H1 (cell line): ENCODE results near the gene ISY1. TPM values are rescaled to one million over a fixed set of nuclear protein-coding genes. Genes with fewer than 3 reads are reported as not detected.

ENCODE experiments used
- CTCF ChIA-PET: fragments of 300-600 bp; sonication (Branson Sonifier 250); formaldehyde crosslinking; loops from one replicate; lab custom pipeline; 2021; ENCODE audit not compliant: partially characterized antibody; lab: Charles Lee
- POLR2A ChIA-PET: fragments of 300-600 bp; sonication (Branson Sonifier 250); formaldehyde crosslinking; loops from one replicate; lab custom pipeline; 2021; ENCODE audit warnings: inconsistent platforms; ENCODE audit not compliant: partially characterized antibody; lab: Charles Lee
- DNase-seq, 2 experiments: peaks; one replicate each; pipeline versions ENCODE4 v3.0.0 to v3.0.0-alpha.2; 2010 to 2022; ENCODE audit warnings: low spot score in 2 of 2, low read depth in 1 of 2, mixed read lengths in 1 of 2
- FAIRE-seq: peaks from 2 replicates; lab custom pipeline; 2011; peaks lifted over from hg19 to GRCh38; lab: Jason Lieb, UNC
- H2AFZ ChIP-seq: 2 replicates; pipeline ENCODE4 v1.8.1; 2012; ENCODE audit warnings: low read length, inconsistent platforms
- H2AK5ac ChIP-seq: 2 replicates; pipeline ENCODE4 v1.6.1; 2013; ENCODE audit warnings: low read depth, low read length
- H2BK120ac ChIP-seq: replicated peaks from 2 replicates; pipeline ENCODE3; 2013; ENCODE audit warnings: low read depth, low read length, inconsistent platforms
- H2BK12ac ChIP-seq: 2 replicates; pipeline ENCODE4 v1.6.1; 2013; ENCODE audit warnings: low read depth, low read length
- H2BK15ac ChIP-seq: 2 replicates; pipeline ENCODE4 v1.6.1; 2013; ENCODE audit warnings: low read length
- H2BK20ac ChIP-seq: 2 replicates; pipeline ENCODE4 v1.6.1; 2013; ENCODE audit warnings: low read length
- H2BK5ac ChIP-seq: 2 replicates; pipeline ENCODE4 v1.6.1; 2013; ENCODE audit warnings: low read depth, low read length
- H3K14ac ChIP-seq: 2 replicates; pipeline ENCODE4 v1.6.1; 2013; ENCODE audit warnings: inconsistent platforms; ENCODE audit not compliant: insufficient read length
- H3K18ac ChIP-seq: 2 replicates; pipeline ENCODE4 v1.6.1; 2013; ENCODE audit warnings: low read length; ENCODE audit errors: extremely low read depth
- H3K23ac ChIP-seq: 2 replicates; pipeline ENCODE4 v1.6.1; 2013; ENCODE audit warnings: inconsistent platforms; ENCODE audit not compliant: insufficient read length
- H3K23me2 ChIP-seq: 2 replicates; pipeline ENCODE4 v1.6.1; 2013; ENCODE audit warnings: low read depth, low read length
- H3K27ac ChIP-seq: 2 replicates; pipeline ENCODE4 v1.6.1; 2011; ENCODE audit warnings: low read depth, low read length, inconsistent platforms
- H3K27me3 ChIP-seq, 4 experiments: replicated peaks in 1 of 4; 1 replicate in 1 of 4; 2 replicates in 3 of 4; pipeline versions ENCODE4 v1.6.1 to v1.8.1; 2011 to 2013; ENCODE audit warnings: low read length in 3 of 4, mild to moderate bottlenecking in 3 of 4, inconsistent platforms in 2 of 4, mixed read lengths in 2 of 4, moderate library complexity in 1 of 4; ENCODE audit not compliant: control insufficient read depth in 3 of 4, insufficient read depth in 3 of 4; ENCODE audit errors: extremely low read depth in 1 of 4
- H3K36me3 ChIP-seq, 4 experiments: 2 replicates each; pipeline versions ENCODE4 v1.6.1 to v1.8.1; 2011 to 2013; ENCODE audit warnings: mild to moderate bottlenecking in 4 of 4, low read length in 3 of 4, moderate library complexity in 2 of 4, control low read depth in 1 of 4, inconsistent platforms in 1 of 4; ENCODE audit not compliant: insufficient read depth in 4 of 4, control insufficient read depth in 2 of 4
- H3K4ac ChIP-seq: replicated peaks from 2 replicates; pipeline ENCODE3; 2013; ENCODE audit warnings: low read length, low read depth, mixed read lengths, inconsistent platforms; ENCODE audit not compliant: insufficient read length
- H3K4me1 ChIP-seq, 4 experiments: replicated peaks in 1 of 4; 1 replicate in 1 of 4; 2 replicates in 3 of 4; pipeline versions ENCODE4 v1.6.1 to v1.8.1; 2011 to 2013; ENCODE audit warnings: low read length in 3 of 4, inconsistent platforms in 2 of 4, mixed read lengths in 1 of 4; ENCODE audit not compliant: insufficient read depth in 4 of 4, control insufficient read depth in 3 of 4
- H3K4me2 ChIP-seq, 2 experiments: 2 replicates each; pipeline versions ENCODE4 v1.6.1 to v1.8.1; 2011 to 2013; ENCODE audit warnings: low read depth in 2 of 2, low read length in 2 of 2, control low read depth in 1 of 2, inconsistent platforms in 1 of 2, mild to moderate bottlenecking in 1 of 2; ENCODE audit not compliant: insufficient read depth in 1 of 2
- H3K4me3 ChIP-seq, 4 experiments: fragments of 200-600, 300-600 bp in 1 of 4; sonication (generic), shearing (Covaris generic), sonication (Bioruptor Twin) in 1 of 4; 2 replicates each; pipeline versions ENCODE4 v1.5.1 to v1.8.1; 2011 to 2016; ENCODE audit warnings: low read length in 4 of 4, low read depth in 3 of 4, control low read depth in 2 of 4, inconsistent platforms in 2 of 4, mild to moderate bottlenecking in 2 of 4, mixed read lengths in 1 of 4, moderate library complexity in 1 of 4; ENCODE audit not compliant: insufficient read depth in 2 of 4; ENCODE audit errors: extremely low read depth in 1 of 4
- H3K56ac ChIP-seq: replicated peaks from 2 replicates; pipeline ENCODE3; 2013; ENCODE audit warnings: low read depth, mild to moderate bottlenecking, mixed read lengths, low read length, inconsistent platforms; ENCODE audit not compliant: insufficient read length
- H3K79me1 ChIP-seq: 2 replicates; pipeline ENCODE4 v1.6.1; 2013; ENCODE audit warnings: low read depth, low read length, control low read depth
- H3K79me2 ChIP-seq, 2 experiments: 2 replicates each; pipeline versions ENCODE4 v1.6.1 to v1.8.1; 2012 to 2013; ENCODE audit warnings: low read length in 2 of 2, mild to moderate bottlenecking in 2 of 2, inconsistent platforms in 1 of 2; ENCODE audit not compliant: insufficient read depth in 2 of 2, control insufficient read depth in 1 of 2
- H3K9ac ChIP-seq, 4 experiments: replicated peaks in 1 of 4; 1 replicate in 1 of 4; 2 replicates in 3 of 4; pipeline versions ENCODE4 v1.6.1 to v1.8.1; 2011 to 2013; ENCODE audit warnings: low read depth in 3 of 4, low read length in 3 of 4, control low read depth in 2 of 4, mild to moderate bottlenecking in 2 of 4, moderate library complexity in 2 of 4, inconsistent platforms in 1 of 4; ENCODE audit errors: extremely low read depth in 1 of 4
- H3K9me3 ChIP-seq, 2 experiments: 2 replicates each; pipeline versions ENCODE4 v1.6.1 to v1.8.1; 2012 to 2013; ENCODE audit warnings: mild to moderate bottlenecking in 2 of 2, moderate library complexity in 2 of 2, control low read depth in 1 of 2, inconsistent platforms in 1 of 2, low read depth in 1 of 2, low read length in 1 of 2, mixed read lengths in 1 of 2; ENCODE audit not compliant: insufficient read depth in 2 of 2
- H4K20me1 ChIP-seq, 2 experiments: replicated peaks in 1 of 2; 2 replicates each; pipeline versions ENCODE3 to v1.8.1; 2011 to 2013; ENCODE audit warnings: inconsistent platforms in 2 of 2, low read length in 2 of 2, mild to moderate bottlenecking in 1 of 2; ENCODE audit not compliant: insufficient read depth in 2 of 2, control insufficient read depth in 1 of 2
- H4K5ac ChIP-seq: 2 replicates; pipeline ENCODE4 v1.6.1; 2013; ENCODE audit warnings: low read length, low read depth, mixed read lengths, inconsistent platforms; ENCODE audit not compliant: insufficient read length
- H4K8ac ChIP-seq: 2 replicates; pipeline ENCODE4 v1.8.0; 2013; ENCODE audit warnings: mild to moderate bottlenecking, moderate library complexity, low read length, inconsistent platforms; ENCODE audit not compliant: insufficient read depth; ENCODE audit errors: extremely low read depth
- H4K91ac ChIP-seq: replicated peaks from 2 replicates; pipeline ENCODE3; 2013; ENCODE audit warnings: low read length, mixed read lengths, inconsistent platforms; ENCODE audit not compliant: insufficient read length
- GABPA ChIP-seq: IDR thresholded peaks from 2 replicates; pipeline ENCODE4 v1.6.1; 2011; ENCODE audit warnings: mild to moderate bottlenecking, low read length, moderate library complexity, borderline replicate concordance; ENCODE audit not compliant: insufficient read depth
- SIX5 ChIP-seq: IDR thresholded peaks from 2 replicates; pipeline ENCODE4 v1.6.1; 2011; ENCODE audit warnings: mild to moderate bottlenecking, low read depth, low read length
- WGBS, 2 experiments: shearing (Covaris generic) in 1 of 2; methylation state at CpG; one replicate each; pipeline versions ENCODE4 v1.1.6 to v1.1.7; 2013 to 2015; ENCODE audit warnings: low lambda C conversion rate in 2 of 2, mixed read lengths in 2 of 2, inconsistent platforms in 1 of 2, low coverage in 1 of 2, missing lambda C conversion rate in 1 of 2; ENCODE audit not compliant: insufficient replicate concordance in 2 of 2, insufficient coverage in 1 of 2, insufficient read length in 1 of 2; ENCODE audit errors: extremely low coverage in 1 of 2, missing lambda C conversion rate in 1 of 2; 5-methylcytosine and 5-hydroxymethylcytosine counted together
- polyA plus RNA-seq, 7 experiments: library from polyadenylated mRNA; depleted of rRNA in 3 of 7; stranded (reverse) in 5 of 7; unstranded in 2 of 7; fragments of >200 nt in 5 of 7; fragments of 200-250 nt in 2 of 7; gene quantifications; 1 replicate in 5 of 7; 2 replicates in 1 of 7; 4 replicates in 1 of 7; pipeline versions ENCODE4 v1.2.1 to v1.2.3, GENCODE V29; 2011 to 2013; ENCODE audit warnings: missing spikeins in 2 of 7, mixed read lengths in 2 of 7
- total RNA-seq: library from RNA; stranded (reverse); fragmentation: NEBNext Ultra II Directional; extraction: Animal tissue kit (Norgen Biotek cat#: 25700); gene quantifications from 2 replicates; pipeline ENCODE4 v1.2.1, GENCODE V29; 2021

Gene ISY1
- total and polyA plus RNA-seq, 2 of the 8 experiments (the other 6 are each of a cell fraction or from before 2014, with no cell fraction given), result 16.6 to 38.7 TPM

DNA sequence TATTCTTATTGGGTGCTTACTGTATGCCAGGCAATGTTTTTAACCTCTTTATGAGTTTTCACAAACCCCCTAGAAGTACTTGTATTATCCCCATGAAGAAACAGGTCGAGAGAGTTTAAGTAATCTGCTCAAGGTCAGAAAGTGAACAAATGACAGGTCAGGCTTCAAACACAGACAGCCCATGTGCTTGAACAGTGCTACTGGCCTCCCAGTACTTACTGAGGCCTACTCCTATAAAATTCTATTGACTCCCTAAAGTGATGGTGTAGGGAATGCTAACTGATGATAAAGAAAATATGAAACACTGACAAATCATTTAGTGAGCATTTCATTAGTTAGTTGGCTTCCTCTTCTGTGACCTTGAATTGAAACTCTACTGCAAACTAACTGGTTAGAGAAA is 27.0 kb upstream of the ISY1 start:
- H4K20me1 ChIP-seq, result no peaks in the 10 kb centered on the region
- H3K36me3 ChIP-seq, result no peaks in the 10 kb centered on the region
- no peak overlapping the region for H3K27ac ChIP-seq
- POLR2A ChIA-PET, result interaction anchor here (1.5 to 1.9 kb wide), 4 partner anchors 9 to 61 kb away, joined by 4 to 9 read pairs (median 5); no protein-coding TSS in a partner anchor
- CTCF ChIA-PET, result interaction anchor here (0.6 to 7.8 kb wide), 3 partner anchors 18 to 58 kb away, joined by 3 to 45 read pairs (median 3); no protein-coding TSS in a partner anchor
- H3K23ac ChIP-seq, result no peak overlapping the region
- no peak overlapping the region for H4K91ac ChIP-seq
- no peak overlapping the region for H3K14ac ChIP-seq
- no peak overlapping the region for H2BK15ac ChIP-seq
- no peak overlapping the region for H3K4ac ChIP-seq
- H3K4me3 ChIP-seq, result no peak overlapping the region
- no peak overlapping the region for H2BK12ac ChIP-seq
- 0 out of 2 replicates have a peak, but pooled peaks cover 2% of the 10 kb centered on the region for H3K79me1 ChIP-seq
- H3K79me2 ChIP-seq, result peaks cover 5 to 19% of the 10 kb centered on the region in 2 experiments
- no peak overlapping the region for H2BK20ac ChIP-seq
- H2AK5ac ChIP-seq, result no peak overlapping the region
- H3K4me1 ChIP-seq, result no peaks in the 10 kb centered on the region; a peak in 1 of 7 replicates
- no peak overlapping the region for H3K9ac ChIP-seq
- H2BK120ac ChIP-seq, result no peak overlapping the region
- H3K56ac ChIP-seq, result no peak overlapping the region
- H3K4me2 ChIP-seq, result no peak overlapping the region
- H3K9me3 ChIP-seq, result no peaks in the 10 kb centered on the region
- H3K27me3 ChIP-seq, result no peaks in the 10 kb centered on the region
- no peak overlapping the region for H4K5ac ChIP-seq
- H3K18ac ChIP-seq, result no peak overlapping the region
- no peaks in the 10 kb centered on the region for H3K23me2 ChIP-seq
- H2AFZ ChIP-seq, result no peak overlapping the region
- FAIRE-seq (no peak), DNase-seq (no peak)
- H2BK5ac ChIP-seq, result no peak overlapping the region
- H4K8ac ChIP-seq, result no peak overlapping the region
- TF ChIP-seq GABPA (no peak), SIX5 (no peak)
- 86% methylated on average over 1 of the region's 1 CpG; no CpG with 5 or more reads in 1 of the 2 experiments for WGBS, 2 experiments
